ENCODE measurements around the gene CUEDC1.

CUEDC1 gene

DNA sequence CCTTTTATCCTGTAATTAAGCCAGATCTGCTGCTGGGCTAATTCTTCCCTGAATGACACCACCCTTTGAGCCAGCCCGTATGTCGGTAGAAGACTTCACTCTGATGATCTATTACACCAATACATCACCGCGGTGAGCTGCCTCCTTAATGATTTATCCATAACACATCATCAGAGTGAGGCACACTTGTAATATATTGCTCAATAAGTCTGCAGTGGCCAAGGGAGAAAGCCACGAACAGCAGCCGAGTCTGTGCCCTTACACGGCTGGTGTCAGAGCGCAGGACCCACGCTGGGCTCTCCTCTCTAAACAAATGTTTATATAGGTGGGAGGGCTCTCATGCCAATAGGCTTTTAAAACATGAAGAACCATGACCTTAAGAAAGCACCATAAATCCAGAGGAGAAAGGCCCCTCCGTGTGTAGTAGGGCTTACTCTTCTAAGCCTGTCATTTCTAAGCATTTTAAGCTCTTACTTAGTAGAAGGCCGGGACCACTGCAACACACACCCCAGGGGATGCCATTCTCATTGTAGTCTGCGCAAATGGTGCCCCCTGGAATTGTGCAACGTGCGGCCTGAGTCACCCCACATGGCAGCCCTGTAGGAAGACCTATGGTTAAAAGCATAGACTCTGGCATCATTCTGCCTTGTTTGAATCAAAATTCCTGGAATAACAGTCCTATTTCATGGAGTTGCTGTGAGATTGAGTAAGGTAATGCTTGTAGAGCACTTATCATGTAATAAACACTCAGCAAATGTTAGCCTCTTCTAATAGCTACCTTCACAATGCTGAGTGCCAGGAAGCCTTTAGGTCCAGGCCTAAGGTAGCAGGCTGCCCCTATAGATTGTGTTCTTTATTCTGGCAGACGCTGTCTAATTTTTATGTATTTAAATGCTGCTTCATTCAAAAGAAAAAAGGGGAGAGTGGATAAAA lies 131.5 kb downstream of the CUEDC1 start:
- no peak for DNase-seq (ENCODE audit: low spot score)
- TF ChIP-seq, protein P1, sequence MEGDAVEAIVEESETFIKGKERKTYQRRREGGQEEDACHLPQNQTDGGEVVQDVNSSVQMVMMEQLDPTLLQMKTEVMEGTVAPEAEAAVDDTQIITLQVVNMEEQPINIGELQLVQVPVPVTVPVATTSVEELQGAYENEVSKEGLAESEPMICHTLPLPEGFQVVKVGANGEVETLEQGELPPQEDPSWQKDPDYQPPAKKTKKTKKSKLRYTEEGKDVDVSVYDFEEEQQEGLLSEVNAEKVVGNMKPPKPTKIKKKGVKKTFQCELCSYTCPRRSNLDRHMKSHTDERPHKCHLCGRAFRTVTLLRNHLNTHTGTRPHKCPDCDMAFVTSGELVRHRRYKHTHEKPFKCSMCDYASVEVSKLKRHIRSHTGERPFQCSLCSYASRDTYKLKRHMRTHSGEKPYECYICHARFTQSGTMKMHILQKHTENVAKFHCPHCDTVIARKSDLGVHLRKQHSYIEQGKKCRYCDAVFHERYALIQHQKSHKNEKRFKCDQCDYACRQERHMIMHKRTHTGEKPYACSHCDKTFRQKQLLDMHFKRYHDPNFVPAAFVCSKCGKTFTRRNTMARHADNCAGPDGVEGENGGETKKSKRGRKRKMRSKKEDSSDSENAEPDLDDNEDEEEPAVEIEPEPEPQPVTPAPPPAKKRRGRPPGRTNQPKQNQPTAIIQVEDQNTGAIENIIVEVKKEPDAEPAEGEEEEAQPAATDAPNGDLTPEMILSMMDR (IDR thresholded peaks at IDR 0.05): no peak
- Histone ChIP-seq H3K27ac (no peak overlapping the region), H3K4me3 (no peak overlapping the region)

DNA sequence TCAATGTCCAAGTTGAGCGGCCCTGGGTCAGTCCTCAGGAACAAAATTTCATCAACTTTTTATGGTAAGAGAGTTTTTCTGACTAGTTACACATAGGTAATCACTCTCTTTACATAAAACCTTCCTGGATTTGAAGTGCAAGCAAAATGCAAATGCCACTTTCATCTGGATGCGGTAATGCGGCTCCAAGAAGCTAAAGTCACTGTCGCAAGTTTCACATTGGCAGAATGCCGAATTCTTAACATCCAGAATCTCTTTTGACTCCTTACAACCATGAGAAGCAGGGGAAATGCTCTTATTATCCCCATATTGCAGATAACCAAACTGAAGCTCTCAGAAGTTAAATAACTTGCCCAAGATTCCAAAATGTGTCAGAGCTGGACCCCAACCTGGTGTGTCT lies 135.3 kb downstream of the CUEDC1 start:
- TF ChIP-seq, protein P1 (IDR thresholded peaks at IDR 0.05): no peak
- Histone ChIP-seq H3K27ac (no peak overlapping the region), H3K4me3 (no peak overlapping the region)
- no peak for DNase-seq (ENCODE audit: low spot score)

GRCh38 chr17:57819285-57819684 lies 135.9 kb downstream of the CUEDC1 start:
- no peak overlapping the region for H3K4me3 ChIP-seq
- no peak overlapping the region for H3K27ac ChIP-seq
- no peak for DNase-seq (ENCODE audit: low spot score)
- TF ChIP-seq, protein P1 (IDR thresholded peaks at IDR 0.05): no peak

DNA sequence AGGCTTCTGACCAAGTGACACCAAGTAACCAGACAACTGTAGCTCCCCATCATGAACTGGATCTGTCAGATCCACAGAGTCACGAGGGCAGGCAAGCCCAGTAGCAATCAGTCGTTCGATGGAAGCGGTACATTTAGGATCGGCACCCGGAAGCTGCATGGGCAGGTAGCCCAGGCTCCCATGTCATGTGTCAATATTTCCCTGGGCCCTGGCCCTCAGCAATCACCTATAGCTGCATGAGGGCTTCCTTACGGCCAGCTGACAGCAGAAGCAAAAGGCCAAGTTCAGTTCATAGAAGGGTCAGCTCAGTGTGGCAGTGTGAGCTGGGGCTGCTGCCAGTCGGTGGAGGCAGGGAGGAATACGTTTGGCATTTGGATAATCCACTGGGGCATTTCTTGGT lies 137.1 kb downstream of the CUEDC1 start:
- Histone ChIP-seq H3K27ac (no peak overlapping the region), H3K4me3 (no peak overlapping the region)
- TF ChIP-seq, protein P1 (IDR thresholded peaks at IDR 0.05): no peak
- no peak for DNase-seq (ENCODE audit: low spot score)

GRCh38 chr17:57817299-57817698 lies 137.9 kb downstream of the CUEDC1 start:
- Histone ChIP-seq H3K4me3 (no peak overlapping the region), H3K27ac (no peak overlapping the region)
- TF ChIP-seq, protein P1 (IDR thresholded peaks at IDR 0.05): no peak
- no peak for DNase-seq (ENCODE audit: low spot score)

- DNase-seq (ENCODE audit: low spot score): no peak
Measured at GRCh38 chr17:57814421-57814820, 140.8 kb downstream of the CUEDC1 start.

More at GRCh38 chr17:57814421-57814820, 140.8 kb downstream of the CUEDC1 start:
- TF ChIP-seq, protein P1 (IDR thresholded peaks at IDR 0.05): no peak
- Histone ChIP-seq H3K4me3 (no peak overlapping the region), H3K27ac (no peak overlapping the region)
